ENCODE data around the gene ARHGAP28.
"Not testable (repeated sequence)": the region's sequence is repeated elsewhere in the genome, so short reads cannot be mapped to it uniquely, and the experiment has no call there.

The ARHGAP28 gene

DNA sequence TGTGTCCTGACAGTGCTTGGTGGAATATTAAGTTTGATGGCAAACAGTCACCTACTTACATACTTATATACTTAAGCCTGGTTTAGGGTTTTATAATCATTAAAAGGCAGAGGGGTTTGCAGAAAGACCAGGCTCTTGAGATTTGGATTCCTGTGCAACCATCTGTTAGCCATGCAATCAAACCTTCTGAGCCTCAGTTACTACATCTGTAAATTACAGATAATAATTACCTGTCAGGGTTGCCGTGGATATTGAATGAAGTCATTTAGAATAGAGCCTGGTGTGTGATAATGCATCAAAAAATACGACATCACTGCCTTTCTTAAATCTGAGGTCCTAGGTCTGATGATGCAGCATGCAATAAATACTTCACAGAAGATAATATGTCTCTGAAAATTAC lies 152.9 kb downstream of the ARHGAP28 start:
- no peak overlapping the region for H3K4me3 ChIP-seq (ENCODE audit: low read depth, low read length)
- DNase-seq (ENCODE audit: low read depth) = no peak

DNA sequence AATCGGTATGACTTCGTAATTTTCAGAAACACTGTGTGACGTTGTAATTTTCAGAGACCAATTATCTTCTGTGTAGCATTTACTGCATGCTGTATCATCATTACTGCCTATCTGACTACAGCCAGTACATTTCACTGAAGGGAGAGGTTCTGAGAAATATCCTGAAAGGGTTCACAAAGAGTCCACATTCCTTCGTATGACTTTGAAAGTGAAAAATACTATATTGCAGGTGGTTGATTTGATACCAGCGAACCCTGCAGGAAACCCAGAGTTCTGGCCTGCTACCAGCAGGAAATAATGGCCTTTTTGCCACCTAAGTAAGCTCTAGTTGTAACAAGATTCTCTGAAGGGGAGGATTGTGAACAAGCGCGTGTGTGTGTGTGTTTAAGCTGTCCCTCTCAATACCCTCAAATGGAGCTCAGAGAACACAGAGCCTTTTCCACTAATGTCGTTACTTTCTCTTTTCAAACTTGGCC lies 155.5 kb downstream of the ARHGAP28 start:
- no peak overlapping the region for H3K4me3 ChIP-seq (ENCODE audit: low read depth, low read length)
- DNase-seq (ENCODE audit: low read depth) = no peak

DNA sequence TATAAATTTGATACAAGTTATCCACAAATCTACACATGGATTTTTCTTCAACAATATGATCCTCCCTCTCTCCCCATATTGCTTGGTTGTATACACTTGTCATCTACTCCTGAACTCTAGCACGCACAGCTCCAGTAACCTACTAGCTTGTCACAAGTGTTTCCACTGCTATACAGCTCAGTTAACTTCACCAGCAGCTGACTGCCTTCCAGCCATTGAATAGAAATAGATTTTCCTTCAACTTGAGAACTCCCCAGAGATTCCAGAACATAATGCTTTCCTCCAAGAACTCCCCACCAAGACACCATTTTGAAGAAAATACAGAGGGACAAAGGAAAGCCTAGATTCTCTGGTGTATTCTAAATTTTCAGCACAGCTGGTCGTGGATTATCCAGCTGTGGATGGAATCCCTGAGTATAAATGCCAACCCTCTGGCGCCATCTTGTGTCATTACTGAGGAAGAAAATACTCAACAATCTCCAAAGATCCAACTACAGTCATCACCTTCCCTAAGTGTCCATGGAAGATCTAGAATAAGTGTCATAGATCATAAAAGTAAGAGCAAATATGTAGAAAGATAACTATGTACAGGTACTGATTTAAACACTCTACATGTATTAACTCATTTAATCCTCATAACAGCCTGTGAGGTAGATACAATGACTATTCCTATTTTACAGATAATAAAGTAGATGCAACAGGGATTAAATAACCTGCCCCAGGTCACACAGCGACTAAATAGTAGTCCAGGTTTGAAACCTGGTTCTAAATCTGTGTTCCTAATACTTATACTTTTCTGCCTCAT lies 156.7 kb downstream of the ARHGAP28 start:
- no peak for DNase-seq (ENCODE audit: low read depth)
- H3K4me3 ChIP-seq (ENCODE audit: low read depth, low read length) = no peak overlapping the region

GRCh38 chr18:6886797-6887330 lies 157.3 kb downstream of the ARHGAP28 start:
- no peak overlapping the region for H3K4me3 ChIP-seq (ENCODE audit: low read depth, low read length)
- no peak for DNase-seq (ENCODE audit: low read depth)

DNA sequence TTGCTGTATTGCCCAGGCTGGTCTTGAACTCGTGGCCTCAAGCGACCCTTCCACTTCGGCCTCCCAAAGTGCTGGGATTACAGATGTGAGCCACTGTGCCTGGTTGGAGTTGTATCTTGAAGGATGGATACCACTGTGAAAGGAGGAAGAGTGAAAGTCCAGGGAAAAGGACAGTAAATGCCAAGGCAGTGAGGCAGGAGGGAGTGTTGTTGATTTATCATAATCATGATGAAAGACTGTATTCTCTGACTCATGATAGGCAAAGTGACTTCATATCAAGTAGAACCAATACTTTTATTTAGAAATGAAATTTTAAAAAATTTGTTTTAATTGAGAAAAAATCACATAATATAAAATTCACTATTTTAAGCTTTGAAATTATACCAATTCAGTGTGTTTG lies 162.3 kb downstream of the ARHGAP28 start:
- H3K4me3 ChIP-seq (ENCODE audit: low read depth, low read length) = no peak overlapping the region
- DNase-seq (ENCODE audit: low read depth) = no peak

- no peak overlapping the region for H3K4me3 ChIP-seq (ENCODE audit: low read depth, low read length)
- DNase-seq (ENCODE audit: low read depth) = no peak
Measured at GRCh38 chr18:6901286-6901926, 171.9 kb downstream of the ARHGAP28 start.

- no peak overlapping the region for H3K4me3 ChIP-seq (ENCODE audit: low read depth, low read length)
- no peak for DNase-seq (ENCODE audit: low read depth)
Measured at GRCh38 chr18:6917072-6917471, 187.6 kb downstream of the ARHGAP28 start.

- DNase-seq (ENCODE audit: low read depth) = peak; percentile 21
Measured at GRCh38 chr18:6920099-6920955, 190.8 kb downstream of the ARHGAP28 start.

GRCh38 chr18:6921571-6921970 lies 192.1 kb downstream of the ARHGAP28 start:
- DNase-seq (ENCODE audit: low read depth) = no peak
- no peak overlapping the region for H3K4me3 ChIP-seq (ENCODE audit: low read depth, low read length)

More at GRCh38 chr18:6920099-6920955, 190.8 kb downstream of the ARHGAP28 start:
- H3K4me3 ChIP-seq (ENCODE audit: low read depth, low read length) = no peak overlapping the region

- no peak overlapping the region for H3K4me3 ChIP-seq (ENCODE audit: low read depth, low read length)
- no peak for DNase-seq (ENCODE audit: low read depth)
Measured at GRCh38 chr18:6923220-6923619, 193.7 kb downstream of the ARHGAP28 start.

DNA sequence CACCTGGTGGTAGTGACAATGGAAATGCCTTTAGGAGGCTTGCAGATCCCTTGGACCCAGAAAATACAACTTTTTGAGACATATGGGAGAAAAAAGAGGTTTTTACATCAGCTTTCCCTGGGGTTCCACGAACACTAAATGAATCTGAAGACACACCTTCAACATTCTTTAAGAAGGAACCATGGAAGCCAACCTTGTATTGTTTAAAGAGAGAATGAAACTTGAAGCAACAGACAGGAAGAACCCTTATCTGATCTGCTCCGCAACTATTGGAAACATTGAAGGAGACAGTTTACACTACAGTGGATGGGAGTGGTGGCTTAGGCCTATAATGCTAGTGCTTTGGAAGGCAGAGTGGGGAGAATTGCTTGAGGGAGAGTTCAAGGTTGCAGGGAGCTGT lies 197.6 kb downstream of the ARHGAP28 start:
- no peak for DNase-seq (ENCODE audit: low read depth)
- H3K4me3 ChIP-seq (ENCODE audit: low read depth, low read length) = no peak overlapping the region

DNA sequence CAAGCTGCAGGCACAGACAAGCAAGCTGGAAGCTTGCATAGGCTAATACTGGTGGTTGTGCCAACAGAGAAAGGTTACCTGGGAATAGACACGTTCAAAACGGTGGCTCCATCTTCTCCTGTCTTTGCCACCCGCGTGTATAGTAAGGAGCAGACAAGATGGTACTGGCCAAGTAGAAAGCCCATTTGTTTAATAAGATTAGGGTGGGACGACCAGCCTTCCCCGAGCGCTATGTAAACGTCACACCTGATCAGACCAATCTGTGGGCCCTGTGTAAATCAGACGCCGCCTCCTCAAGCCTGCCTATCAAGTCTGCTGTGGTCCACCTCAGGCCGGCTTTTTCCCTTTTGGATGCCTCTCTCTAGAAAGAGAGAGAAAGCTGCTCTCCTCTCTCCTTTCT lies 198.8 kb downstream of the ARHGAP28 start:
- no peak overlapping the region for H3K4me3 ChIP-seq (ENCODE audit: low read depth, low read length)
- no peak for DNase-seq (ENCODE audit: low read depth)

GRCh38 chr18:6929370-6930102 lies 200.0 kb downstream of the ARHGAP28 start:
- no peak for DNase-seq (ENCODE audit: low read depth)
- H3K4me3 ChIP-seq (ENCODE audit: low read depth, low read length) = no peak overlapping the region

DNA sequence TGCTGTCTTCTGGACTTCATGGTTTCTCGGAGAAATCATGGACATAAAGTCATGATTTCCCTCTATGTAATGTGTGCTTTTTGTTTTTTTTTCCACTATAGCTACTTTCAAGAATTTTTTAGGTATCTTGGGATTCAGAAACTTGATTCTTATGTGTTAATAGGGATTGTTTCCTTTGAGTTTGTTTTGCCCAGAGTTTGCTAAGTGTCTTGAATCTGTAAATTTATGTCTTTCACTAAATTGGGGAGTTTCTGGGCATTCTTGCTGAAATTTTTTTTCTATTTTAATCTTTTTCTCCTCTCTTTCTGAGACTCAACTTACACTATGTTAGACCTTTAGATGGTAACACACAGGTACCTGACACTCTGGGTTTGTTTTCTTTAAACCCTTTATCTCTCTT lies 205.3 kb downstream of the ARHGAP28 start:
- H3K4me3 ChIP-seq (ENCODE audit: low read depth, low read length) = no peak overlapping the region
- DNase-seq (ENCODE audit: low read depth) = no peak

DNA sequence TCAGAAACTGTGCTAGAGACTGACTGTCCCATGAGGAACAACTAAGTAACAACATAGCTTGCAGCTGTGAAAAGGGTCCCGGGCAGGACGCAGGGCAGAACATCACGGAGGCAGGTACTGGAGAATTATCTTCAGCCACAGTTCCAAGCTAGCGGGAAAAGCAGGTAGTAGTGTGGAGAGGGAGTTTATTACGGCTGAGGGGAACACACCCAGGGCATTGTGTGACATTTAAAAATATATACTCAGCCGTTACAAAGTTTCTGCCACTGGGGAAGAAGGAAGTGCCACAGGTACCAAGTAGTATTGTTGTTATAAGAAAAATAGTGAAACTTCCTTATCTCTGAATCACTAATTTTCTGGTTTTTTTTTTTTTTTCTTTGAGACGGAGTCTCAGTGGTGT lies 208.5 kb downstream of the ARHGAP28 start:
- no peak overlapping the region for H3K4me3 ChIP-seq (ENCODE audit: low read depth, low read length)

GRCh38 chr18:6938403-6938802 lies 208.9 kb downstream of the ARHGAP28 start:
- not testable (repeated sequence) for DNase-seq (ENCODE audit: low read depth); H3K4me3 ChIP-seq (ENCODE audit: low read depth, low read length)

More for the DNA sequence above, 208.5 kb downstream of the ARHGAP28 start:
- DNase-seq (ENCODE audit: low read depth) = no peak

- no peak overlapping the region for H3K4me3 ChIP-seq (ENCODE audit: low read depth, low read length)
- no peak for DNase-seq (ENCODE audit: low read depth)
Measured at GRCh38 chr18:6939972-6940371, 210.5 kb downstream of the ARHGAP28 start.

DNA sequence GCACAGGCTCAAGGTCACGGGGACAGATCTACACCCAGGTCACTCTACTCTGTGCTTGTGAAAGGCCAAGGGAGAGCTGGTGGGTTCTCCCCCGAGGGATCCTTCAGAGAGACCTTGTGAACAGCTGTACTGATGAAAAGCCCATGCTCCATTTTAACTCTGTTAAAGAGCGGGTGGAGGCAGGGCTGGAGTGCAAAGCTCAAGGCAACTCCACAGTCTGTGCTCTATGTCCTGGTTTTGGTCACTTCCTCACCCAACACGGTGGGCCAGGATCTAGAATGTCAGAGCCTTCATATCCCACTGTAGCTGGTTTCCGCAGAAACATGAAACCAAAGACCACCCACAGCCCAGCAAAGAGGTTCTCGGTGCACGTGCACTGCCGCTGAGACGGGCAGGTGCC lies 210.9 kb downstream of the ARHGAP28 start:
- H3K4me3 ChIP-seq (ENCODE audit: low read depth, low read length) = no peak overlapping the region
- DNase-seq (ENCODE audit: low read depth) = no peak

DNA sequence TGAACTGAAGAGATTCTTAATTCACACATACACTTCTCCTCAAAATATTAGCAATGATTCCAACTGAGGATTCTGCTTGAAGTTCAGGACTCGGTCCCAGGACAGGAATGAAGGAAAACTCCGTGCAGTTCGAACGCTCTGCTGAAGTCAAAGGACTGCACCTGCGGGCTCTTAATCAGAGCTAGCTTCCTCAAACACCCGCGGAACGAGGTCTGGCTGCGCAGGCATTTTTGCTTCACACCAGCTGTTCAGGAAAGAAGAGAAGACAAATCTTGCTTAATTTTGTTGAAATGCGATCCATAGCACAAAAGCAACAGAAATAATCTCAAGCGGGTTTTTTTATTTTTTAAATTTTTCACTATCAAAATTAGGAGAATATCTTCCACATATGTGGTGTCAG lies 212.5 kb downstream of the ARHGAP28 start:
- H3K4me3 ChIP-seq (ENCODE audit: low read depth, low read length) = no peak overlapping the region
- no peak for DNase-seq (ENCODE audit: low read depth)
